Subcutaneous abdominal adipose tissue (tissue), 5 donors: ENCODE measurements around the gene RGS3.
"Not testable (repeated sequence)": the region's sequence is repeated elsewhere in the genome, so short reads cannot be mapped to it uniquely, and the experiment has no call there.

ENCODE experiments used
- H3K27ac ChIP-seq: one replicate; pipeline ENCODE4 v1.7.0; 2013; ENCODE audit warnings: low read depth, mild to moderate bottlenecking, inconsistent platforms, low read length, moderate library complexity
- H3K27me3 ChIP-seq, 5 donors: one replicate each; pipeline ENCODE4 v1.7.0; 2013; ENCODE audit warnings: low read length in 5 of 5, inconsistent platforms in 1 of 5; ENCODE audit not compliant: control insufficient read depth in 5 of 5, insufficient read depth in 4 of 5
- H3K36me3 ChIP-seq, 5 donors: one replicate each; pipeline ENCODE4 v1.7.0; 2013; ENCODE audit warnings: low read length in 5 of 5; ENCODE audit not compliant: control insufficient read depth in 5 of 5, insufficient read depth in 5 of 5
- H3K4me1 ChIP-seq, 5 donors: one replicate each; pipeline ENCODE4 v1.7.0; 2013; ENCODE audit warnings: low read length in 5 of 5, mild to moderate bottlenecking in 3 of 5, moderate library complexity in 1 of 5; ENCODE audit not compliant: control insufficient read depth in 5 of 5, insufficient read depth in 5 of 5
- H3K4me3 ChIP-seq, 5 donors: one replicate each; pipeline ENCODE4 v1.7.0; 2013; ENCODE audit warnings: low read length in 5 of 5, low read depth in 1 of 5
- H3K9ac ChIP-seq, 5 donors: one replicate each; pipeline ENCODE4 v1.7.0; 2013; ENCODE audit warnings: low read length in 5 of 5, mild to moderate bottlenecking in 4 of 5, moderate library complexity in 3 of 5
- H3K9me3 ChIP-seq, 5 donors: one replicate each; pipeline ENCODE4 v1.7.0; 2013; ENCODE audit warnings: low read length in 5 of 5; ENCODE audit not compliant: control insufficient read depth in 5 of 5
- donor health status: healthy.
- donor health status: healthy.
- donor health status: healthy.
- donor health status: healthy.
- donor health status: healthy.

Gene RGS3

DNA sequence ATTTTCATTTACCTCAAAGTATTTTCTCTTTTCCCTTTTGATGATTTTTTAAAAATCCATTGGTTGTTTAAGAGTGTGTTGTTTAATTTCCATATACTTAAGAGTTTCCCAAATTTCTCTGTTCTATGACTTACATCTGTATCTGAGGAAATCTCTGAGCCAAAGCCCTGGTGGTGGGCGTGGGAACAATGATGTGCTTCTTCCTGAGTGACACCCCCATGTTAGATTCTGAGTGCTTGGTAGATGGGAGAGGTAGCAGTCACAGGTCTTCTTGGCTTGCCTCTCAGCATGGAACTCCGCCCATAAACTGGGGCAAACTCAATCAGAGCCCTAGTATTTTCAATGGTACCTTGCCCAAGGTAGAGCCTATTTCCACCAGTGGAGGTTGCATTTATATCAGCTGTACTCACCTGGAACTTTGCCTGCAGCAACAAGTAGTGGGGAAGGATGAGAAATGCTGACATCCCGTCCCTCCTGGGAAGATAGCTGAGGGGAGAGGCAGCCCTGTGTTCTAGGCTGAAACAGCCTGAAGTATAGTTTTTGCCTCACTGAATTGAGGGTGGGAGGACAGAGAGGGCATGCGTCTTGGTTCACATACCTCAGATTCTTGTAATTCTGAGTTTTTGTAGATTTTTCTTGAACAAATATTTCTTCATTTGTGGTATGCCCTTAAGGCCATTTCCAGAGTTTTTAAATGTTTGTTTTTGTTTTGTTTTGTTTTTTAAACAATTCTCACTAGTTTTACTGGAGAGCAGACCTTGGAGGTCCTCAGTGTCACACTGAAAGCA, 26.6 kb upstream of the RGS3 start:
- Histone ChIP-seq H3K4me3 (no peak overlapping the region), H3K9me3 (no peaks in the 10 kb centered on the region), H3K9ac (no peak overlapping the region), H3K36me3 (no peaks in the 10 kb centered on the region), H3K27ac (no peak overlapping the region), H3K4me1 (no peaks in the 10 kb centered on the region), H3K27me3 (no peaks in the 10 kb centered on the region)

- H3K27me3 ChIP-seq, H3K9me3 ChIP-seq, H3K36me3 ChIP-seq, H3K27ac ChIP-seq, H3K4me3 ChIP-seq, H3K9ac ChIP-seq, H3K4me1 ChIP-seq: not testable (repeated sequence)
Measured at GRCh38 chr9:113437716-113438115, 25.8 kb upstream of the RGS3 start.

- Histone ChIP-seq H3K36me3 (no peaks in the 10 kb centered on the region), H3K27ac (no peak overlapping the region), H3K9ac (no peak overlapping the region), H3K9me3 (no peaks in the 10 kb centered on the region), H3K4me3 (no peak overlapping the region), H3K4me1 (peaks cover 0 to 6% (median 4%) of the 10 kb centered on the region in 5 donors), H3K27me3 (no peaks in the 10 kb centered on the region)
Measured at GRCh38 chr9:113444736-113445135, 18.8 kb upstream of the RGS3 start.

- H3K9me3 ChIP-seq = no peaks in the 10 kb centered on the region
- H3K4me1 ChIP-seq = peaks cover 0 to 8% (median 4%) of the 10 kb centered on the region in 5 donors
- no peaks in the 10 kb centered on the region for H3K27me3 ChIP-seq
- H3K27ac ChIP-seq = no peak overlapping the region
- no peaks in the 10 kb centered on the region for H3K36me3 ChIP-seq
- H3K4me3 ChIP-seq = no peak overlapping the region
- H3K9ac ChIP-seq = no peak overlapping the region
Measured at GRCh38 chr9:113446323-113446740, 17.2 kb upstream of the RGS3 start.

DNA sequence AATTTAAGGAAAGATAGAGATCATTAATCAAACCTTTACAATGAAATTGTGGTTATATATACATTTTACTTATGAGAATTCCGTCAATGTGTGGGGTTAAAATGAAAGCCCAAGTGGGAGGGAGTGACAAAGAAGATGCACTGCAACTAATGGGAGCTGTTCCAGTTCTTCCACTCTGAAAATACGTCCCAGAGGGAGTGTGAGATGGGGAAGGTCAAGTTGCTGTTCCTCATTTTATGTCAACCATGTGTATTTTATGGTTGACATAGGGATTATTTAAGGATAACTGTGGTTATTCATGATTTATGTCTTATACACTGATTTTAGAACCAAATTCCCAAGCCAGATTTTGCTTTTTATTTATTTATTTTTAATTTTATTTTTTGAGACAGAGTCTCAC, 14.2 kb upstream of the RGS3 start:
- Histone ChIP-seq H3K9me3 (no peaks in the 10 kb centered on the region), H3K36me3 (no peaks in the 10 kb centered on the region), H3K4me3 (no peak overlapping the region), H3K9ac (no peak overlapping the region), H3K4me1 (peaks cover 0 to 12% (median 6%) of the 10 kb centered on the region in 5 donors), H3K27ac (no peak overlapping the region), H3K27me3 (no peaks in the 10 kb centered on the region)

- Histone ChIP-seq H3K27me3 (no peaks in the 10 kb centered on the region), H3K9me3 (no peaks in the 10 kb centered on the region), H3K4me1 (peaks cover 8 to 31% (median 27%) of the 10 kb centered on the region in 5 donors), H3K27ac (no peak overlapping the region), H3K36me3 (no peaks in the 10 kb centered on the region), H3K9ac (no peak overlapping the region), H3K4me3 (no peak overlapping the region)
Measured at GRCh38 chr9:113452113-113452605, 11.4 kb upstream of the RGS3 start.

- Histone ChIP-seq H3K4me1 (peaks cover 8 to 29% (median 23%) of the 10 kb centered on the region in 5 donors), H3K9ac (peak overlapping the region; percentile 0 to 59 (median 53)), H3K36me3 (no peaks in the 10 kb centered on the region), H3K27ac (peak overlapping the region; percentile 92), H3K27me3 (no peaks in the 10 kb centered on the region), H3K4me3 (no peak overlapping the region), H3K9me3 (no peaks in the 10 kb centered on the region)
Measured at GRCh38 chr9:113454914-113455761, 8.4 kb upstream of the RGS3 start.

DNA sequence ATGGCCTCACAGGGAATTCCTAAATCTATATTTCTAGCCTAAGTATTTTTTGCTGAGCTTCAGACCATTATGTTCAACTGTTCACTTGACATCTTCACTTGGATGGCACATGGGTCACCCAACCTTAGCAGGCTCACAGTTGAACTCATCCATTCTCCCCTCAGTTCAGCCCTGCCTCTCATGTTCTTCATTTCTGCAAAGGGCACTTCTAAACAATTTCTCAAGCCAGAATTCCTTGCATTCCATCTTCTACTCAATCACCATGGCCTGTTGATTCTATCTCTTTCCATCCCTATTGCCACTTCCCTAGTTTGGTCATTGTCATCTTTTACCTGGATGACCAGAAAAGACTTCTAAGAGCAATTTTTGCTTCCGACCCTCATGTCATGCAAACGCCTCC, 7.3 kb upstream of the RGS3 start:
- no peaks in the 10 kb centered on the region for H3K27me3 ChIP-seq
- H3K9me3 ChIP-seq = no peaks in the 10 kb centered on the region
- peaks cover 8 to 27% (median 23%) of the 10 kb centered on the region in 5 donors for H3K4me1 ChIP-seq
- H3K9ac ChIP-seq = no peak overlapping the region
- no peaks in the 10 kb centered on the region for H3K36me3 ChIP-seq
- no peak overlapping the region for H3K4me3 ChIP-seq
- peak overlapping the region; percentile 92 for H3K27ac ChIP-seq

DNA sequence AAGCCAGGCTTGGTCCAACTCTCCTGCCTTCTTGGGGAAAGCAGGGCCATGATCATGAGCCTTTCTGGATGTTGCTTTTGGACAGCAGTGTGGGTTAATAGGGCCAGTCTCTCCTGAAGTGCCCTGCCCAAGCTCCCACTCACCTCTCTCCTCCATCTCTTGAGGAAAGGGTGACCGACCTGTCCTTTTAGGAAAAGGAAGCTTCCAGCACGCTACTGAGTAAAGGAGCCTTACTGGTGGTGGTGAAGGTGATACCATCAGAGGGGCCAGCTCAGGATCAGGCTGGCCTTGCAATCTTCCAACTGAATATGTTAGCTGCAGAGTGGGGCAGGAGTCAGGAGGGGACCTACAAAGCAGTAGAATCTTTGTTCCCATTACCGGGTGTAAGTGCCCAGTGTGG, 2.2 kb upstream of the RGS3 start:
- H3K4me3 ChIP-seq = no peak overlapping the region
- no peaks in the 10 kb centered on the region for H3K9me3 ChIP-seq
- H3K27ac ChIP-seq = no peak overlapping the region
- peaks cover 0 to 18% (median 11%) of the 10 kb centered on the region in 5 donors for H3K4me1 ChIP-seq
- no peaks in the 10 kb centered on the region for H3K36me3 ChIP-seq
- peaks cover 0 to 14% (median 3%) of the 10 kb centered on the region in 5 donors for H3K27me3 ChIP-seq
- no peak overlapping the region for H3K9ac ChIP-seq

DNA sequence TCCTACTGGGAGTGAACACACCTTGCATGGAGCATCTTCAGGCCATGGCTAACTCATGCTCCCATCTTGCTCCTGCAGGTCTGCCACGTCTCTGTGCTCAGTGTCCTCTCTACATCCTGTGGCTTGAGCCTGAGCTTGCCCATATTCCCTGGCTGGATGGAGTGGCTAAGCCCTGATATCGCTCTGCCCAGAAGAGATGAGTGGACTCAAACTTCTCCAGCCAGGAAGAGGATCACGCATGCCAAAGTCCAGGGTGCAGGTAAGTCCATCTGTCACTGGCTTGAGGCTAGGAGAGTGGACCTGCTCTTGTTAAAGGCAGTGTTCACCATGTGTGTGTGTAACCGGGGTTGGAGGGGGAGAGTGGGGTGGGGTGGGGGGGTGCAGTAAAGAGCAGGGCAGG, 1.6 kb upstream of the RGS3 start:
- H3K27ac ChIP-seq = no peak overlapping the region
- H3K4me1 ChIP-seq = peaks cover 0 to 15% (median 8%) of the 10 kb centered on the region in 5 donors
- no peaks in the 10 kb centered on the region for H3K36me3 ChIP-seq
- H3K9ac ChIP-seq = no peak overlapping the region
- H3K27me3 ChIP-seq = peaks cover 0 to 14% (median 3%) of the 10 kb centered on the region in 5 donors
- no peaks in the 10 kb centered on the region for H3K9me3 ChIP-seq
- no peak overlapping the region for H3K4me3 ChIP-seq
